ENCODE data around the gene SCAMP2.

Gene SCAMP2

GRCh38 chr15:74801311-74801997 is 71.7 kb downstream of the SCAMP2 start:
- H3K36me3 ChIP-seq (ENCODE audit: insufficient read depth, low read length), result peaks cover 5% of the 10 kb centered on the region; the same call in 1 of the 2 replicates

DNA sequence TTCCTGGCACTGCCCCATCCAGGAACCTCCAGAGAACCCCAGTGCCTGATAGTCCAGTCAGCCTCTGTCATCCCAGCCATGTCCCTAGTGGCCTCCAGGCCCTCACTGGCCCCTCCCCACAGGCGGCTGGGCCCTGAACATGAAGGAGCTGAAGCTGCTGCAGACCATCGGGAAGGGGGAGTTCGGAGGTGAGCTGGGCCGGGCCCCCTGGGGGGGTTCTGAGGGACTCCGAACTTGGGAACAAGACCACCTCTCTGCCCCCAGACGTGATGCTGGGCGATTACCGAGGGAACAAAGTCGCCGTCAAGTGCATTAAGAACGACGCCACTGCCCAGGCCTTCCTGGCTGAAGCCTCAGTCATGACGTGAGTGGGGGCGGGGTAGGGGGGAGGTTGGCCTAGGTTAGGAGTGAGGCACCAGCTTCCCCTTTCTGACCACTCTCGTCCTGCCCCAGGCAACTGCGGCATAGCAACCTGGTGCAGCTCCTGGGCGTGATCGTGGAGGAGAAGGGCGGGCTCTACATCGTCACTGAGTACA is 72.5 kb downstream of the SCAMP2 start:
- H3K4me1 ChIP-seq (ENCODE audit: insufficient read depth, low read length), result peaks cover 5% of the 10 kb centered on the region; the same call in 1 of the 2 replicates
- no peak overlapping the region for H3K9ac ChIP-seq (ENCODE audit: low read depth, low read length)
- H3K36me3 ChIP-seq (ENCODE audit: insufficient read depth, low read length), result peaks cover 5% of the 10 kb centered on the region; the same call in 1 of the 2 replicates
- H3K9me3 ChIP-seq (ENCODE audit: control insufficient read depth, insufficient read depth, low read length), result no peaks in the 10 kb centered on the region

More at GRCh38 chr15:74801311-74801997, 71.7 kb downstream of the SCAMP2 start:
- H3K9me3 ChIP-seq (ENCODE audit: control insufficient read depth, insufficient read depth, low read length), result no peaks in the 10 kb centered on the region
- H3K4me1 ChIP-seq (ENCODE audit: insufficient read depth, low read length), result peaks cover 5% of the 10 kb centered on the region; the same call in 1 of the 2 replicates
- H3K9ac ChIP-seq (ENCODE audit: low read depth, low read length), result no peak overlapping the region

DNA sequence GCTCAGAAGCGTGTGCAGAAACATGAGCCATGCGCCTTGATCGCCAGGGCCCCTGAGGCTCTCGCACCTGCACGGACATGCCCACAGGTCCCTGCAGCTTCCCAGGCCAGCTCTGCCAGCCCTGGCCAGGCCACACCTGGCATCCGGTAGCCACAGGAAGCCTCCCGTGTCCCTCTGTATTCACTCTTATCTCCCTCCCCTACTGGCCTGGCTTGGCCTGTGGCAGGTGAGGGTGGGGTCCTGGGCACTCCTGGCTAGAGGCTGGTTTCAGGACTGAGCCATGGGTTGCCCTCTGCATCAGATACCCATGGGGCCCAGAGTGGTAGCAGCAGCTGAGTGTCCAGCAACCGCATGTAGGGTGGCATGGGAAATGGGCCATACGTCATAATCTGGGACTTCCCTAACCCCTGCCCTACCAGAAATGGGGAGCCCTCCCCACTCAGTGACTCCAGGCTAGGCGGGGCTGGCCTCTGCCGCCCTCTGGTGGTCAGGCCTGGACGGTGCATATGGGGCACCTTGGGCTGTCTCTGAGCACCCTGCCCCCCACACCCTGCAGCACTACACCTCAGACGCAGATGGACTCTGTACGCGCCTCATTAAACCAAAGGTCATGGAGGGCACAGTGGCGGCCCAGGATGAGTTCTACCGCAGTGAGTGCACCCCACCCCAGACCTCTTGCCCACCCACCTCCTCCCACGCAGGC is 73.2 kb downstream of the SCAMP2 start:
- Histone ChIP-seq H3K4me1 (ENCODE audit: insufficient read depth, low read length) (peaks cover 5% of the 10 kb centered on the region; the same call in 1 of the 2 replicates), H3K9me3 (ENCODE audit: control insufficient read depth, insufficient read depth, low read length) (no peaks in the 10 kb centered on the region), H3K9ac (ENCODE audit: low read depth, low read length) (no peak overlapping the region), H3K36me3 (ENCODE audit: insufficient read depth, low read length) (peaks cover 5% of the 10 kb centered on the region; the same call in 1 of the 2 replicates)

- Histone ChIP-seq H3K36me3 (ENCODE audit: insufficient read depth, low read length) (peaks cover 5% of the 10 kb centered on the region; the same call in 1 of the 2 replicates), H3K4me1 (ENCODE audit: insufficient read depth, low read length) (peaks cover 5% of the 10 kb centered on the region; the same call in 1 of the 2 replicates), H3K9ac (ENCODE audit: low read depth, low read length) (no peak overlapping the region), H3K9me3 (ENCODE audit: control insufficient read depth, insufficient read depth, low read length) (no peaks in the 10 kb centered on the region)
Measured at GRCh38 chr15:74799255-74799855, 73.8 kb downstream of the SCAMP2 start.

- H3K9ac ChIP-seq (ENCODE audit: low read depth, low read length), result no peak overlapping the region
- H3K9me3 ChIP-seq (ENCODE audit: control insufficient read depth, insufficient read depth, low read length), result no peaks in the 10 kb centered on the region
- no peaks in the 10 kb centered on the region for H3K36me3 ChIP-seq (ENCODE audit: insufficient read depth, low read length)
- H3K4me1 ChIP-seq (ENCODE audit: insufficient read depth, low read length), result peaks cover 5% of the 10 kb centered on the region; the same call in 1 of the 2 replicates
Measured at GRCh38 chr15:74798388-74799254, 74.5 kb downstream of the SCAMP2 start.

DNA sequence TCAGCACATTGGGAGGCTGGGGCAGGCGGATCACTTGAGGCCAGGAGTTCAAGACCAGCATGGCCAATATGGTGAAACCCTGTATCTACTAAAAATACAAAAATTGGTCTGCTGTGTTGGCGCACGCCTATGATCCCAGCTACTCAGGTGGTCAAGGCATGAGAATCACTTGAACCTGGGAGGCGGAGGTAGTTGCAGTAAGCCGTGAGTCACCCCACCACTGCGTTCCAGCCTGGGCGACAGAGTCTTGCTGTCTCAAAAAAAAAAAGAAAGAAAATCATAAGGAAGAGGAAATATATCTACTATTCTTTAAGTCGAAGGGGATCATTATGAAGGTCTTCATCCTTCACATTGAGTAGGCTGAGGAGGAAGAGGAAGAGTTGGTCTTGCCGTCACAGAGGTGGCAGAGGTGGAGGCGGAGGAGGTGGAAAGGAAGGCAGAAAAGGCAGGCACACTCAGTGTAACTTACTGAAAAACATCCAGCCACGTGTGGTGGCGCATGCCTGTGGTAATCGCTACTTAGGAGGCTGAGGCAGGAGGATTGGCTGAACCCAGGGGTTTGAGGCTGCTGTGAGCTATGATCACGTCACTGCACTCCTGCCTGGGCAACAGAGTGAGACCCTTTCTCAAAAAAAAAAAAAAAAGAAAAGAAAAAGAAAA is 77.1 kb downstream of the SCAMP2 start:
- no peaks in the 10 kb centered on the region for H3K36me3 ChIP-seq (ENCODE audit: insufficient read depth, low read length)
- no peaks in the 10 kb centered on the region for H3K9me3 ChIP-seq (ENCODE audit: control insufficient read depth, insufficient read depth, low read length)
- H3K9ac ChIP-seq (ENCODE audit: low read depth, low read length), result no peak overlapping the region
- H3K4me1 ChIP-seq (ENCODE audit: insufficient read depth, low read length), result peaks cover 13% of the 10 kb centered on the region; the same call in 1 of the 2 replicates

GRCh38 chr15:74794970-74795349 is 78.2 kb downstream of the SCAMP2 start:
- Histone ChIP-seq H3K4me1 (ENCODE audit: insufficient read depth, low read length) (peaks cover 12% of the 10 kb centered on the region; the same call in 1 of the 2 replicates), H3K9ac (ENCODE audit: low read depth, low read length) (no peak overlapping the region), H3K9me3 (ENCODE audit: control insufficient read depth, insufficient read depth, low read length) (no peaks in the 10 kb centered on the region), H3K36me3 (ENCODE audit: insufficient read depth, low read length) (no peaks in the 10 kb centered on the region)

- no peak overlapping the region for H3K9ac ChIP-seq (ENCODE audit: low read depth, low read length)
Measured at GRCh38 chr15:74794248-74794969, 78.8 kb downstream of the SCAMP2 start.

More at GRCh38 chr15:74794248-74794969, 78.8 kb downstream of the SCAMP2 start:
- H3K4me1 ChIP-seq (ENCODE audit: insufficient read depth, low read length), result peaks cover 13% of the 10 kb centered on the region; the same call in 1 of the 2 replicates
- no peaks in the 10 kb centered on the region for H3K9me3 ChIP-seq (ENCODE audit: control insufficient read depth, insufficient read depth, low read length)
- no peaks in the 10 kb centered on the region for H3K36me3 ChIP-seq (ENCODE audit: insufficient read depth, low read length)

Measured in ES-I3 (cell line).